K562 (cell line): Measurements from ENCODE around the gene ZNF862. TPM values are rescaled to one million over a fixed set of nuclear protein-coding genes. Genes with fewer than 3 reads are reported as not detected.

ENCODE experiments used
- ATAC-seq: fragments of 200-7000 bp; cut with Tn5 transposase; 3 replicates; pipeline ENCODE4 v1.9.1; 2020; ENCODE audit warnings: moderate library complexity
- BruUV-seq: library from RNA; stranded (reverse); fragments of 400-500 nt; replicated peaks from 2 replicates; lab custom pipeline; 2021; lab: Mats Ljungman, UMichigan
- CTCF ChIA-PET: fragments of 300-600 bp; formaldehyde crosslinking; extraction: SDS; loops from one replicate; lab custom pipeline; 2021; ENCODE audit warnings: low intra/inter-chr PET ratio; lab: Yijun Ruan, JAX
- POLR2A ChIA-PET: fragments of 300-600, 350-650 bp; sonication (Branson Sonifier 250); formaldehyde crosslinking; extraction: SDS; loops from one replicate; lab custom pipeline; 2021; ENCODE audit warnings: antibody characterized with exemption, inconsistent platforms; lab: Yijun Ruan, JAX
- DNase-seq, 4 experiments: peaks; one replicate each; pipeline versions ENCODE4 v3.0.0 to v3.0.0-alpha.2; 2011 to 2018; ENCODE audit warnings: low spot score in 3 of 4, mixed read lengths in 3 of 4; ENCODE audit errors: extremely low read depth in 1 of 4
- FAIRE-seq: peaks from 2 replicates; lab custom pipeline; 2011; peaks lifted over from hg19 to GRCh38; lab: Jason Lieb, UNC
- H2AFZ ChIP-seq: 2 replicates; pipeline ENCODE4 v1.6.0; 2011; ENCODE audit warnings: low read depth, low read length, control low read depth, inconsistent platforms
- H3K27ac ChIP-seq: fragments of 200-600 bp; 3 replicates; pipeline ENCODE4 v1.8.0; 2011; ENCODE audit warnings: low read depth, mild to moderate bottlenecking, control low read depth, inconsistent platforms, low read length, moderate library complexity, mixed read lengths; ENCODE audit errors: extremely low read depth
- H3K27me3 ChIP-seq, 2 experiments: fragments of 300-600 bp in 1 of 2; 2 replicates in 1 of 2; 3 replicates in 1 of 2; pipeline versions ENCODE4 v1.6.0 to v1.8.0; 2011; ENCODE audit warnings: inconsistent platforms in 2 of 2, low read length in 2 of 2, mild to moderate bottlenecking in 1 of 2, mixed read lengths in 1 of 2, moderate library complexity in 1 of 2; ENCODE audit not compliant: control insufficient read depth in 2 of 2, insufficient read depth in 2 of 2
- H3K36me3 ChIP-seq: fragments of 300-600 bp; 3 replicates; pipeline ENCODE4 v1.8.0; 2011; ENCODE audit warnings: mild to moderate bottlenecking, low read length, inconsistent platforms; ENCODE audit not compliant: control insufficient read depth, insufficient read depth
- H3K4me1 ChIP-seq, 2 experiments: fragments of 200-600 bp in 1 of 2; replicated peaks in 1 of 2; 2 replicates in 1 of 2; 3 replicates in 1 of 2; pipeline versions ENCODE4 v1.5.1 to v1.8.0; 2011; ENCODE audit warnings: inconsistent platforms in 2 of 2, low read length in 2 of 2, mild to moderate bottlenecking in 1 of 2, mixed read lengths in 1 of 2, moderate library complexity in 1 of 2; ENCODE audit not compliant: control insufficient read depth in 2 of 2, insufficient read depth in 2 of 2
- H3K4me2 ChIP-seq: 2 replicates; pipeline ENCODE4 v1.6.1; 2011; ENCODE audit warnings: low read length, control low read depth, inconsistent platforms, mixed read lengths; ENCODE audit not compliant: insufficient read depth
- H3K4me3 ChIP-seq: fragments of 200-600 bp; sonication (generic), shearing (Covaris generic); 2 replicates; pipeline ENCODE4 v1.5.1; 2016; ENCODE audit warnings: control low read depth, inconsistent platforms
- H3K79me2 ChIP-seq: fragments of 200-600 bp; 3 replicates; pipeline ENCODE4 v1.8.0; 2011; ENCODE audit warnings: low read length, inconsistent platforms; ENCODE audit not compliant: control insufficient read depth, insufficient read depth
- H3K9ac ChIP-seq, 2 experiments: 2 replicates each; pipeline versions ENCODE4 v1.6.0 to v1.6.1; 2011; ENCODE audit warnings: low read depth in 2 of 2, low read length in 2 of 2, control low read depth in 1 of 2, inconsistent platforms in 1 of 2, mild to moderate bottlenecking in 1 of 2, mixed read lengths in 1 of 2; ENCODE audit not compliant: insufficient read depth in 1 of 2
- H3K9me1 ChIP-seq: one replicate; pipeline ENCODE4 v1.6.0; 2011; ENCODE audit warnings: inconsistent platforms, mild to moderate bottlenecking, low read length, moderate library complexity; ENCODE audit not compliant: control insufficient read depth, insufficient read depth
- H3K9me3 ChIP-seq: replicated peaks from 2 replicates; pipeline ENCODE4 v1.5.1; 2011; ENCODE audit warnings: low read depth, low read length, inconsistent platforms; ENCODE audit not compliant: control insufficient read depth, insufficient read depth
- H4K20me1 ChIP-seq: replicated peaks from 2 replicates; pipeline ENCODE4 v1.6.1; 2011; ENCODE audit warnings: low read length, inconsistent platforms, mixed read lengths; ENCODE audit not compliant: control insufficient read depth, insufficient read depth
- ELF1 ChIP-seq: fragments of 200-800 bp; sonication (Bioruptor generic); IDR thresholded peaks from 2 replicates; pipeline ENCODE4 v1.6.1; 2016; ENCODE audit warnings: missing genetic modification characterization, missing compliant biosample characterization
- KAT2B ChIP-seq: IDR thresholded peaks from one replicate; pipeline ENCODE4 v1.6.1; 2012; ENCODE audit warnings: low read depth, mild to moderate bottlenecking, control low read depth, inconsistent platforms, low read length, moderate library complexity
- MBD2 ChIP-seq: sonication (generic); IDR thresholded peaks from 2 replicates; pipeline ENCODE4 v1.6.1; 2016; ENCODE audit warnings: low read depth, borderline replicate concordance
- PYGO2 ChIP-seq: fragments of 450-650 bp; IDR thresholded peaks from 2 replicates; pipeline ENCODE4 v1.6.1; 2016; ENCODE audit warnings: mild to moderate bottlenecking, missing genetic modification characterization, moderate library complexity, missing compliant biosample characterization
- SREBF1 ChIP-seq: fragments of 150-350 bp; IDR thresholded peaks from 2 replicates; pipeline ENCODE4 v1.6.1; 2014; ENCODE audit warnings: antibody characterized with exemption, low read depth, low read length, borderline replicate concordance
- TAF9B ChIP-seq: fragments of 450-650 bp; IDR thresholded peaks from 2 replicates; pipeline ENCODE4 v1.6.1; 2018; ENCODE audit warnings: mild to moderate bottlenecking; ENCODE audit not compliant: partially characterized antibody
- TCF7L2 ChIP-seq: fragments of 150-350 bp; IDR thresholded peaks from 2 replicates; pipeline ENCODE4 v1.6.1; 2016; ENCODE audit warnings: low read depth, mild to moderate bottlenecking, low read length, moderate library complexity
- YY1 ChIP-seq, 3 experiments: IDR thresholded peaks; 2 replicates each; pipeline ENCODE4 v1.6.1; 2011; ENCODE audit warnings: low read length in 2 of 3, mild to moderate bottlenecking in 2 of 3, moderate library complexity in 2 of 3, borderline replicate concordance in 1 of 3, control low read depth in 1 of 3, low read depth in 1 of 3; ENCODE audit not compliant: insufficient read depth in 3 of 3, insufficient replicate concordance in 2 of 3, control insufficient read depth in 1 of 3, insufficient read length in 1 of 3; ENCODE audit errors: extremely low read depth in 1 of 3
- ZBED1 ChIP-seq: IDR thresholded peaks from 2 replicates; pipeline ENCODE4 v1.6.1; 2014
- ZNF24 ChIP-seq: fragments of 450-650 bp; IDR thresholded peaks from 2 replicates; pipeline ENCODE4 v1.6.1; 2016
- ZNF589 ChIP-seq: fragments of 200-800 bp; sonication (Bioruptor generic); IDR thresholded peaks from 2 replicates; pipeline ENCODE4 v1.6.1; 2016; ENCODE audit warnings: low read depth, missing genetic modification characterization, missing compliant biosample characterization
- ZNF75A ChIP-seq: fragments of 450-650 bp; formaldehyde crosslinking; IDR thresholded peaks from 2 replicates; pipeline ENCODE4 v1.4.0; 2020; ENCODE audit warnings: mild to moderate bottlenecking
- WGBS: fragments of 100-300 bp; shearing (Covaris generic); methylation state at CpG from one replicate; pipeline ENCODE4 v1.1.6; 2016; ENCODE audit warnings: low coverage, mixed read lengths; ENCODE audit not compliant: insufficient coverage; ENCODE audit errors: missing lambda C conversion rate; 5-methylcytosine and 5-hydroxymethylcytosine counted together
- in situ Hi-C: fragments of 300-500 bp; cut with MboI; formaldehyde crosslinking; loops from 4 replicates; pipeline ENCODE4 v1.15.0; 2018; ENCODE audit warnings: inconsistent platforms, mixed read lengths
- intact Hi-C: fragments of 100-400 bp; cut with micrococcal nuclease; formaldehyde crosslinking; loops from 2 replicates; pipeline ENCODE4 v1.14.2; 2022
- polyA plus RNA-seq, 8 experiments: library from polyadenylated mRNA; depleted of rRNA in 4 of 8; stranded (reverse) in 5 of 8; unstranded in 3 of 8; fragments of >200 nt; fragmentation: Nextera tagmentation in 2 of 8; fragmentation: Illumina TruSeq in 1 of 8; extraction: Ambion mirVana in 2 of 8; extraction: Trizol in 1 of 8; gene quantifications; 2 replicates each; pipeline versions ENCODE4 v1.2.1 to v1.2.3, GENCODE V29; 2011 to 2014; ENCODE audit warnings: inconsistent platforms in 1 of 8, missing spikeins in 1 of 8
- total RNA-seq, 7 experiments: library from RNA; depleted of rRNA in 6 of 7; stranded (reverse); fragments of >200 nt in 6 of 7; fragmentation: Illumina TruSeq in 2 of 7; extraction: Trizol in 2 of 7; gene quantifications; 2 replicates each; pipeline versions ENCODE4 v1.2.1 to v1.2.3, GENCODE V29; 2011 to 2021; ENCODE audit warnings: low replicate concordance in 1 of 7
- TF ChIP-seq, protein P1 (sequence below): fragments of 200-800 bp; sonication (Bioruptor generic); IDR thresholded peaks from 2 replicates; pipeline ENCODE4 v1.6.1; 2016; ENCODE audit warnings: missing genetic modification characterization, missing compliant biosample characterization
- TF ChIP-seq, protein P2 (sequence below): fragments of 450-650 bp; formaldehyde crosslinking; IDR thresholded peaks from 2 replicates; pipeline ENCODE4 v1.4.0; 2020; ENCODE audit warnings: mild to moderate bottlenecking, moderate library complexity

ZNF862 gene
- total and polyA plus RNA-seq, 9 of the 15 experiments (the other 6 are each of a cell fraction or from before 2014, with no cell fraction given), result 1.1 to 3.9 (median 2.6) TPM

DNA sequence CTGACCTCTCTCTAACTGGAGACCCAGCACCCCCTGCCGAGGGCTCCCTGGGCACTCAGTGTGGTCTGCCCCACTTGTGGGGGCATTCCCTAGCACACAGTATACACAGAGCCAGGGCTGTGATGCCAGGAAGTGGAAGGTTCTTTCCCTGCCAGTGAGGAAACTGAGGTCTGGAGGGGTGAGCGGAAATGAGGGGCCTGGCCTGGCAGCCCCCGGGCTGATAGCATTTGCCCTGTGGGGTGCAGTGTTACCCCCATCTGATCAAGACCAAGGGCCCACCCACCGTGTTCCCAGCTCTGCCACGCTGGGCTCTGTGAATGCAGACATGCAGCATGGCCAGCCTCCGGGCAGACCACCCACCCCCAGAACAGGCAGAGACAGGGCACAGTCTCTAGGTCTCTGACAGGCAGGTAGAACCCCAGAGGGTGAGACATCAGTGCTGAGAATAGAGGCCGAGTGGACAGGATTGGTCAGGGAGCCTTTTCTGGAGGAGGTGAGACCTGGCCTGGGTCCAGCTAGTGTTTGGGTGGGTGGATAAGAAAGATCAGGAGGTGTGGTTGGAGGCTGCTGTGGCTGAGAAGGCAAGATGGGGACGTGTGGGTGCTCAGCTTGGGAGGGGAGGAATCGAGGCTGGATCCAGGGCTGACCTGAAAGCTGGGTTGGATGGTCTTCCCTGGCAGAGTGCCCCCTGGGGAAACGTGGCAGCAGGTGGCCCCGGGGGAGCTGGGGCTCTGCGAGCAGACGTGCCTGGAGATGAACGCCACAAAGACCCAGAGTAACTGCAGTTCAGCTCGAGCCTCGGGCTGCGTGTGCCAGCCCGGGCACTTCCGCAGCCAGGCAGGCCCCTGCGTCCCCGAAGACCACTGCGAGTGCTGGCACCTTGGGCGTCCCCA is 10.8 kb upstream of the ZNF862 start:
- no peak overlapping the region for H3K27ac ChIP-seq
- peaks cover 35% of the 10 kb centered on the region for H4K20me1 ChIP-seq
- peaks cover 14 to 57% of the 10 kb centered on the region in 2 experiments for H3K4me1 ChIP-seq
- H2AFZ ChIP-seq, result no peak overlapping the region
- ATAC-seq (peak; percentile 49), DNase-seq (peak; percentile 73 to 79 (median 74)), FAIRE-seq (peak; percentile 87)
- no peak overlapping the region for H3K4me3 ChIP-seq
- ChIA-PET POLR2A (interaction anchor here (1.0 to 1.3 kb wide), 4 partner anchors 11 to 58 kb away, joined by 3 to 5 read pairs (median 4); partner anchors contain the start of gene ZNF862), CTCF (no interaction called here)
- BruUV-seq, result no TSS peak
- intact Hi-C loops (no loop called here), in situ Hi-C loops (no loop called here)
- H3K27me3 ChIP-seq, result peaks cover 16 to 53% of the 10 kb centered on the region in 2 experiments; a peak in 4 of 5 replicates
- no peaks in the 10 kb centered on the region for H3K9me3 ChIP-seq
- H3K9ac ChIP-seq, result peak overlapping the region in 1 of 2 experiments; percentile 83; a peak in 2 of 4 replicates
- H3K79me2 ChIP-seq, result no peaks in the 10 kb centered on the region
- H3K36me3 ChIP-seq, result no peaks in the 10 kb centered on the region
- peaks cover 5% of the 10 kb centered on the region for H3K9me1 ChIP-seq
- H3K4me2 ChIP-seq, result peak overlapping the region; percentile 12; the same call in 1 of the 2 replicates
- WGBS, result 12% methylated on average over 23 of the region's 23 CpGs
- TF ChIP-seq TCF7L2 (no peak), ZNF24 (no peak), ZNF75A (CRISPR knock-in tag) (no peak), YY1 (IDR thresholded peaks at IDR 0.05; ENCODE audit: borderline replicate concordance in 1 of 3, control insufficient read depth in 1 of 3, extremely low read depth in 1 of 3, insufficient read depth in 3 of 3, insufficient read length in 1 of 3, insufficient replicate concordance in 2 of 3, low read depth in 1 of 3, low read length in 2 of 3) (no peak), ELF1 (tag) (no peak), ZNF589 (CRISPR knock-in tag) (no peak), SREBF1 (no peak), KAT2B (no peak), TAF9B (no peak), PYGO2 (tag) (no peak), ZBED1 (no peak), MBD2 (no peak)
- TF ChIP-seq, protein P1, sequence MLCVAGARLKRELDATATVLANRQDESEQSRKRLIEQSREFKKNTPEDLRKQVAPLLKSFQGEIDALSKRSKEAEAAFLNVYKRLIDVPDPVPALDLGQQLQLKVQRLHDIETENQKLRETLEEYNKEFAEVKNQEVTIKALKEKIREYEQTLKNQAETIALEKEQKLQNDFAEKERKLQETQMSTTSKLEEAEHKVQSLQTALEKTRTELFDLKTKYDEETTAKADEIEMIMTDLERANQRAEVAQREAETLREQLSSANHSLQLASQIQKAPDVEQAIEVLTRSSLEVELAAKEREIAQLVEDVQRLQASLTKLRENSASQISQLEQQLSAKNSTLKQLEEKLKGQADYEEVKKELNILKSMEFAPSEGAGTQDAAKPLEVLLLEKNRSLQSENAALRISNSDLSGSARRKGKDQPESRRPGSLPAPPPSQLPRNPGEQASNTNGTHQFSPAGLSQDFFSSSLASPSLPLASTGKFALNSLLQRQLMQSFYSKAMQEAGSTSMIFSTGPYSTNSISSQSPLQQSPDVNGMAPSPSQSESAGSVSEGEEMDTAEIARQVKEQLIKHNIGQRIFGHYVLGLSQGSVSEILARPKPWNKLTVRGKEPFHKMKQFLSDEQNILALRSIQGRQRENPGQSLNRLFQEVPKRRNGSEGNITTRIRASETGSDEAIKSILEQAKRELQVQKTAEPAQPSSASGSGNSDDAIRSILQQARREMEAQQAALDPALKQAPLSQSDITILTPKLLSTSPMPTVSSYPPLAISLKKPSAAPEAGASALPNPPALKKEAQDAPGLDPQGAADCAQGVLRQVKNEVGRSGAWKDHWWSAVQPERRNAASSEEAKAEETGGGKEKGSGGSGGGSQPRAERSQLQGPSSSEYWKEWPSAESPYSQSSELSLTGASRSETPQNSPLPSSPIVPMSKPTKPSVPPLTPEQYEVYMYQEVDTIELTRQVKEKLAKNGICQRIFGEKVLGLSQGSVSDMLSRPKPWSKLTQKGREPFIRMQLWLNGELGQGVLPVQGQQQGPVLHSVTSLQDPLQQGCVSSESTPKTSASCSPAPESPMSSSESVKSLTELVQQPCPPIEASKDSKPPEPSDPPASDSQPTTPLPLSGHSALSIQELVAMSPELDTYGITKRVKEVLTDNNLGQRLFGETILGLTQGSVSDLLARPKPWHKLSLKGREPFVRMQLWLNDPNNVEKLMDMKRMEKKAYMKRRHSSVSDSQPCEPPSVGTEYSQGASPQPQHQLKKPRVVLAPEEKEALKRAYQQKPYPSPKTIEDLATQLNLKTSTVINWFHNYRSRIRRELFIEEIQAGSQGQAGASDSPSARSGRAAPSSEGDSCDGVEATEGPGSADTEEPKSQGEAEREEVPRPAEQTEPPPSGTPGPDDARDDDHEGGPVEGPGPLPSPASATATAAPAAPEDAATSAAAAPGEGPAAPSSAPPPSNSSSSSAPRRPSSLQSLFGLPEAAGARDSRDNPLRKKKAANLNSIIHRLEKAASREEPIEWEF, result no peak
- TF ChIP-seq, protein P2, sequence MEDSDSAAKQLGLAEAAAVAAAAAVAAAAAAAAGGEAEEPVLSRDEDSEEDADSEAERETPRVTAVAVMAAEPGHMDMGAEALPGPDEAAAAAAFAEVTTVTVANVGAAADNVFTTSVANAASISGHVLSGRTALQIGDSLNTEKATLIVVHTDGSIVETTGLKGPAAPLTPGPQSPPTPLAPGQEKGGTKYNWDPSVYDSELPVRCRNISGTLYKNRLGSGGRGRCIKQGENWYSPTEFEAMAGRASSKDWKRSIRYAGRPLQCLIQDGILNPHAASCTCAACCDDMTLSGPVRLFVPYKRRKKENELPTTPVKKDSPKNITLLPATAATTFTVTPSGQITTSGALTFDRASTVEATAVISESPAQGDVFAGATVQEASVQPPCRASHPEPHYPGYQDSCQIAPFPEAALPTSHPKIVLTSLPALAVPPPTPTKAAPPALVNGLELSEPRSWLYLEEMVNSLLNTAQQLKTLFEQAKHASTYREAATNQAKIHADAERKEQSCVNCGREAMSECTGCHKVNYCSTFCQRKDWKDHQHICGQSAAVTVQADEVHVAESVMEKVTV (CRISPR knock-in tag), result no peak
